Body of pancreas (tissue), 4 donors: ENCODE measurements around the gene AWAT2.

Source experiments
- POLR2A ChIP-seq, 3 donors: fragments of 450-650 bp; IDR thresholded peaks; one replicate each; pipeline ENCODE4 v1.6.1; 2016; ENCODE audit warnings: antibody characterized with exemption in 3 of 3, mild to moderate bottlenecking in 2 of 3
- TF ChIP-seq, protein P1 (sequence below), 7 experiments: fragments of 450-650 bp in 4 of 7; fragments of 200-600 bp in 3 of 7; sonication (generic) in 3 of 7; IDR thresholded peaks; one replicate each; pipeline ENCODE4 v1.5.1; 2016 to 2019; ENCODE audit warnings: antibody characterized with exemption in 7 of 7

- no peak for TF ChIP-seq POLR2A (IDR thresholded peaks at IDR 0.05)
- TF ChIP-seq, protein P1, sequence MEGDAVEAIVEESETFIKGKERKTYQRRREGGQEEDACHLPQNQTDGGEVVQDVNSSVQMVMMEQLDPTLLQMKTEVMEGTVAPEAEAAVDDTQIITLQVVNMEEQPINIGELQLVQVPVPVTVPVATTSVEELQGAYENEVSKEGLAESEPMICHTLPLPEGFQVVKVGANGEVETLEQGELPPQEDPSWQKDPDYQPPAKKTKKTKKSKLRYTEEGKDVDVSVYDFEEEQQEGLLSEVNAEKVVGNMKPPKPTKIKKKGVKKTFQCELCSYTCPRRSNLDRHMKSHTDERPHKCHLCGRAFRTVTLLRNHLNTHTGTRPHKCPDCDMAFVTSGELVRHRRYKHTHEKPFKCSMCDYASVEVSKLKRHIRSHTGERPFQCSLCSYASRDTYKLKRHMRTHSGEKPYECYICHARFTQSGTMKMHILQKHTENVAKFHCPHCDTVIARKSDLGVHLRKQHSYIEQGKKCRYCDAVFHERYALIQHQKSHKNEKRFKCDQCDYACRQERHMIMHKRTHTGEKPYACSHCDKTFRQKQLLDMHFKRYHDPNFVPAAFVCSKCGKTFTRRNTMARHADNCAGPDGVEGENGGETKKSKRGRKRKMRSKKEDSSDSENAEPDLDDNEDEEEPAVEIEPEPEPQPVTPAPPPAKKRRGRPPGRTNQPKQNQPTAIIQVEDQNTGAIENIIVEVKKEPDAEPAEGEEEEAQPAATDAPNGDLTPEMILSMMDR (IDR thresholded peaks at IDR 0.05) = no peak
Measured at GRCh38 chrX:70022616-70023015, 27.1 kb downstream of the AWAT2 start.
